ENCODE measurements around the gene SYNE1. TPM values are rescaled to one million over a fixed set of nuclear protein-coding genes. Genes with fewer than 3 reads are reported as not detected.
"Not testable (repeated sequence)": the region's sequence is repeated elsewhere in the genome, so short reads cannot be mapped to it uniquely, and the experiment has no call there.

The SYNE1 gene
- polyA plus RNA-seq, 1 donor, result 105 TPM

- no peak for DNase-seq
Observed at GRCh38 chr6:152428126-152428525, 209.0 kb downstream of the SYNE1 start.

GRCh38 chr6:152426276-152426675 is 210.9 kb downstream of the SYNE1 start:
- DNase-seq, result no peak

DNA sequence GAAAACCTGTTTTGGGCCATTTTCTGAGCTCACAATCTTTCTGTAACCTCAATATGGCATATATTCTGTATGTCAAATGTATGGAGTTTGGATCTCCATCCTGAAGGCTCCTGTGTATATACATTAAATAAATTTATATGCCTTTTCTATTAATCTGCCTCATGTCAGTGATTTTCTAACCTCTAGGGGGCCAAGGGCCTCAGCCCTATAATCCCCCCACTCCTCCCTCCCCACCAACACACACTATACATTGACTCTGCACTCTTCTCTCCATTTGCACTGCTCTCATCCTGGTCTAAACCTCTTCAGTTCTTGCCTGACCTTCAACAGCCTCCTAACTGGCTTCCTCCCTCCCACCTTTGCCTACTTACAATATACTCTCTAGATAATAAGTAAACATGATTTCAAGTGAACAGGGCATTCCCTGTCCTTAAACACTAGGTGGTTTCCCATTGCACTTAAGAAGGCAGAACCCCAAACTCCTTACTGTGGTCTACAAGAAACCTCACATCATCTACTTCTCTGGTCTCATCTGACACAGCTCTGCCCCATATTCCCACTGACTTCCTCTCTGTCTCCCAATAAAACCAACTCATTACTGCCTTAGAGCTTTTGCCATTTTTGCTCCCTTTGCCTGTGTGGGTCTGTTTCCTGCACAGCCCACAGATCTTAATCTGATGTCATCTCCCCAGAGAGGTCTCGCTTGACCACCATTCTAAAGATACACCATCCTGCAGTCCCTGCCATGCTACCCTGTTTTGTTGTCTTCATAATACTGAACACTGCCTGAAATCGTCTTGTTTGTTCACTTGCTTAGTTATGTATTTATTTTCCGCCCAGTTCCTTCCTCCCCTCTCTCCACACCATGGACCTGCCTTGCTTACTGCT is 213.7 kb downstream of the SYNE1 start:
- DNase-seq, result no peak

- DNase-seq, result not testable (repeated sequence)
Observed at GRCh38 chr6:152421496-152421895, 215.7 kb downstream of the SYNE1 start.

GRCh38 chr6:152420696-152421095 is 216.5 kb downstream of the SYNE1 start:
- DNase-seq, result no peak

- no peak for DNase-seq
Observed at GRCh38 chr6:152418551-152418950, 218.6 kb downstream of the SYNE1 start.

- no peak for DNase-seq
Observed at GRCh38 chr6:152416652-152417051, 220.5 kb downstream of the SYNE1 start.

DNA sequence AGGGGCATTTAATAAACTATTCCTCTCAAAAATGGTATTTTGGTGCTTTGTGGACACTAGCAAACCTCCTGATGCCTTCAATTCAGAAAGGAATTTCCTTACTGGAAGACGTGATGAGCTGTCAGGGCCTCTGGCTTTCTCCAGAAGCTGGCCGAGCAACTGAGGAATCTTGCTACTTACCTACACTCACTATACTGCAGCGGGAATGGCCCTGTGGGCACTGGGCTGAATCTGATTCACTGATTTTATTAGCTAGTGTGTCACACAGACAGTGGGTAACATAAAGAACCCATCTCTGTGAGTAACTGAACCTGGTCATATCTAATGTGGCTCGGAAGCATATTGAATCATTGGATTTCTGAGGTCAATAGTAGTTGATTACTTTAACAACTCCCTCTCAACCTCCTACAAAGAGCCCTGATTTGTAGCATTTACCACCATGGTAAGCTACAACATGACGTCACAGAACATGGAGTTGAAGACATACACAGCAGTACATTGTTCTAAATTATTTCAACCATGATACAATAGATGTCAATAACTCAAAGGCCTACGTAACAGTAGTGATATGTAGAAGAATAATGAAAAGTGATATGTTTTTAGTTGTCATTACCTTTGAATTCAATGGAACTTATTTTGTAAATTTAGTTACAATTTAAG is 232.1 kb downstream of the SYNE1 start:
- DNase-seq, result no peak

GRCh38 chr6:152404086-152404857 is 232.9 kb downstream of the SYNE1 start:
- DNase-seq, result no peak

- DNase-seq, result no peak
Observed at GRCh38 chr6:152402791-152403190, 234.4 kb downstream of the SYNE1 start.

GRCh38 chr6:152401978-152402377 is 235.2 kb downstream of the SYNE1 start:
- DNase-seq, result no peak

DNA sequence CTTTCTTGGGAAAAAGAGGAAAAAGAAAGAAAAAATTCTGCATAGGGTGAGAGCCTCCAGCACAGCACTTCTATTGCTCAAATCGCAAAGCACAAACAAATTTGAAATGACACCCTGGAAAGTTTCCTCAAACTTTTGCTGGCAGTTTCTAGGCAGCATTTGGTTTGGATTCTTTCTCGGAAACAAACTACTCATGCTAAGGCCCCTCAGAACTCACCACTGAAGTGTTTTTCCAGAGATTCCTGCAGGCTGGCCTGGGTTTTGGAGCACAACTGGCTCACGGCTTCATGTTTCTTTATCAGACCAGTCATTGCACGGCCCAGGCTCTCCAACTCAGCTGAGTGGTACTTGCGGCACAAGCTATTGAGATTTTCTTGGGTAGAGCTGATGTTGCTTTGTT is 237.8 kb downstream of the SYNE1 start:
- DNase-seq, result no peak

DNA sequence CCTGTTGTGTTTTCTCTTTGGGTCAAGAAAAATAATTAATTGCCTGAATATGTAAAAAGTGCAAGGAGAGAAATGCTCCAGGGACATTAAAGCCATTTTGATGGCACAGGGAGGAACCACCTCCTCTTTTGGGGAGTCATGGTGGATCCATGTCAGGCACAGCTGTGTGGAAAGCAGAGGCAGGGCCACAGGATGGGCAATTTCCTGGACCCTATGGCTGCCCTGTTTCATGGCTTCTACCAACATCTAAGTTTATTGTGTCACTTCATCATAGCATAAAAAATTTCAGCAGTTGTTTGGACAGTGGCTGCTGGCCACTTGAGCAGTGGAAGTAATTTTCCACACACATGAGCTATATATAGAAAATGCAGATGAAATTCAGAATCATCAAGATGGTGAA is 238.2 kb downstream of the SYNE1 start:
- no peak for DNase-seq

GRCh38 chr6:152398316-152398715 is 238.8 kb downstream of the SYNE1 start:
- DNase-seq, result no peak

DNA sequence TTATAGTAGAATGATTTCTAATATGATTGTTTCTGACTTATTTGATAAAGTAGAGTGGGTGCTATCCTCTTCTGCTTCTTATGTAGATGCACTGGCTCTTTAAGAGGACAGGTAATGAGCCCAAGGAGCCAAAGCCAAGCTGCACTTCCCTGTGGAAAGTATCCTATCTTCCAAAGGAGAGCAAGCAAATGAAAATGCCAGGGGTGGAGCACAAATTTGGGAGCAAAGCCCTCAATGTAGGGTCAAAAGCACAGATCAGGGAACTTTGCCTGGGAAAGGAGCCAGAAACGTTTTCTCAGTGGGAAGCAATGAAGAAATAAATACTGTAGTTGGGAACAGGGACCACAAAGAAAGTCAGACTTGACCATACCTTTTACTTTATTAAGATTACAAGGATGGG is 242.9 kb downstream of the SYNE1 start:
- no peak for DNase-seq

- no peak for DNase-seq
Observed at GRCh38 chr6:152391179-152391880, 245.8 kb downstream of the SYNE1 start.

GRCh38 chr6:152387091-152387490 is 250.1 kb downstream of the SYNE1 start:
- DNase-seq, result no peak

DNA sequence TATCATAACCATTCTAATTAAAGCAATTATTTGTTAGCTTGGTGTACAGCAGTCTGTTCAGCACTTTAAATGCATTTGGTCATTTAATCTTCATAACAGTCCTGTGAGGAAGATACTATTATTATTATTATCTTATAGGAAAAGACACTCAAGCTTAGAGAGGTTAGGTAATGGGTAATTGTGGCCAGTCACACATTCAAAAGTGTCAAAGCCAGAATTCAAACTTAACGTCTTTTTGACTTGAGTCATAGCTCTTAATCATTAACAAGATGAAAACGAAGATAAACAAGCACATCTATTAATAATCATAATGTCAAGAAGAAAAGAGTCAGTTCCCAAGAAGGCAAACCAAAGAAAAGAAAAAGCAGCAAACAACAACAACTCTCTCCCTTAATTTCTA is 251.0 kb downstream of the SYNE1 start:
- DNase-seq, result no peak

GRCh38 chr6:152380993-152381898 is 255.9 kb downstream of the SYNE1 start:
- DNase-seq, result peak; percentile 85

GRCh38 chr6:152380351-152380767 is 256.8 kb downstream of the SYNE1 start:
- DNase-seq, result peak; percentile 68

GRCh38 chr6:152379423-152379822 is 257.7 kb downstream of the SYNE1 start:
- no peak for DNase-seq

Data from left kidney (tissue), 2 donors.